Loucy (cell line): ENCODE results near the gene FRS2.

Source experiments
- H2AFZ ChIP-seq: fragments of 200-600 bp; sonication (generic); 2 replicates; pipeline ENCODE4 v1.6.0; 2016; ENCODE audit warnings: antibody characterized with exemption, mild to moderate bottlenecking, low read length, moderate library complexity
- H3F3A ChIP-seq: fragments of 200-600 bp; 2 replicates; pipeline ENCODE4 v1.6.0; 2016; ENCODE audit warnings: antibody characterized with exemption, low read depth, mild to moderate bottlenecking
- H3K27me3 ChIP-seq: fragments of 200-600 bp; sonication (generic); 2 replicates; pipeline ENCODE4 v1.6.1; 2014; ENCODE audit warnings: low read length, mild to moderate bottlenecking; ENCODE audit not compliant: insufficient read depth, poor library complexity, severe bottlenecking
- H3K36me3 ChIP-seq: fragments of 200-600 bp; sonication (generic); 2 replicates; pipeline ENCODE4 v1.6.1; 2016; ENCODE audit warnings: low read length; ENCODE audit not compliant: insufficient read depth
- H3K4me1 ChIP-seq: fragments of 200-600 bp; sonication (generic); 2 replicates; pipeline ENCODE4 v1.5.1; 2014; ENCODE audit warnings: low read length, mild to moderate bottlenecking; ENCODE audit not compliant: insufficient read depth, poor library complexity, severe bottlenecking
- H3K4me2 ChIP-seq: fragments of 200-600 bp; sonication (generic); 2 replicates; pipeline ENCODE4 v1.6.0; 2014; ENCODE audit warnings: antibody characterized with exemption, low read length, low read depth, mild to moderate bottlenecking; ENCODE audit not compliant: poor library complexity, severe bottlenecking
- H3K4me3 ChIP-seq: fragments of 200-600 bp; sonication (generic); 2 replicates; pipeline ENCODE4 v1.5.1; 2014; ENCODE audit warnings: low read length, mild to moderate bottlenecking, mixed read lengths; ENCODE audit not compliant: poor library complexity, severe bottlenecking
- H3K79me2 ChIP-seq: fragments of 200-600 bp; sonication (generic); 2 replicates; pipeline ENCODE4 v1.6.1; 2014; ENCODE audit warnings: low read length; ENCODE audit not compliant: insufficient read depth
- H3K9ac ChIP-seq: fragments of 200-600 bp; sonication (generic); 2 replicates; pipeline ENCODE4 v1.6.0; 2014; ENCODE audit warnings: mild to moderate bottlenecking, low read depth, low read length, moderate library complexity; ENCODE audit not compliant: poor library complexity, severe bottlenecking
- H3K9me2 ChIP-seq: fragments of 200-600 bp; sonication (generic); replicated peaks from 2 replicates; pipeline ENCODE4 v1.6.1; 2016; ENCODE audit warnings: low read depth, low read length, mixed read lengths
- H3K9me3 ChIP-seq: fragments of 200-600 bp; sonication (generic); 2 replicates; pipeline ENCODE4 v1.6.1; 2014; ENCODE audit warnings: mild to moderate bottlenecking, antibody characterized with exemption, low read length, low read depth; ENCODE audit not compliant: insufficient read depth
- H4K20me1 ChIP-seq: fragments of 200-600 bp; sonication (generic); 2 replicates; pipeline ENCODE4 v1.6.0; 2014; ENCODE audit warnings: antibody characterized with exemption, low read length, mild to moderate bottlenecking; ENCODE audit not compliant: insufficient read depth, poor library complexity, severe bottlenecking
- CTCF ChIP-seq: fragments of 200-600 bp; sonication (generic); conservative IDR thresholded peaks from 2 replicates; pipeline ENCODE4 v1.5.1; 2014; ENCODE audit warnings: mild to moderate bottlenecking, antibody characterized with exemption, low read length
- EZH2phosphoT487 ChIP-seq: fragments of 200-600 bp; IDR thresholded peaks from 2 replicates; pipeline ENCODE4 v1.6.1; 2018; ENCODE audit warnings: antibody characterized with exemption, mild to moderate bottlenecking, moderate library complexity, borderline replicate concordance

FRS2 gene

GRCh38 chr12:69440886-69441285 lies 29.3 kb upstream of the FRS2 start:
- no peaks in the 10 kb centered on the region for H4K20me1 ChIP-seq
- no peak overlapping the region for H2AFZ ChIP-seq
- no peaks in the 10 kb centered on the region for H3K9me2 ChIP-seq
- H3K36me3 ChIP-seq, result no peaks in the 10 kb centered on the region
- H3K9me3 ChIP-seq, result no peaks in the 10 kb centered on the region
- no peak overlapping the region for H3K4me2 ChIP-seq
- no peak overlapping the region for H3K4me3 ChIP-seq
- no peaks in the 10 kb centered on the region for H3F3A ChIP-seq
- no peaks in the 10 kb centered on the region for H3K27me3 ChIP-seq
- no peaks in the 10 kb centered on the region for H3K79me2 ChIP-seq
- no peak for TF ChIP-seq EZH2phosphoT487
- TF ChIP-seq CTCF, result no peak
- no peaks in the 10 kb centered on the region for H3K4me1 ChIP-seq
- H3K9ac ChIP-seq, result no peak overlapping the region

- Histone ChIP-seq H3K9me2 (no peaks in the 10 kb centered on the region), H2AFZ (no peak overlapping the region), H4K20me1 (no peaks in the 10 kb centered on the region), H3K36me3 (no peaks in the 10 kb centered on the region), H3K4me2 (no peak overlapping the region), H3K27me3 (no peaks in the 10 kb centered on the region), H3F3A (no peaks in the 10 kb centered on the region), H3K79me2 (no peaks in the 10 kb centered on the region), H3K9me3 (no peaks in the 10 kb centered on the region), H3K9ac (no peak overlapping the region), H3K4me1 (no peaks in the 10 kb centered on the region), H3K4me3 (no peak overlapping the region)
- TF ChIP-seq CTCF (no peak), EZH2phosphoT487 (no peak)
Measured at GRCh38 chr12:69442894-69443293, 27.3 kb upstream of the FRS2 start.

- Histone ChIP-seq H3K27me3 (no peaks in the 10 kb centered on the region), H3K9me2 (no peaks in the 10 kb centered on the region), H3K9me3 (no peaks in the 10 kb centered on the region), H3K4me3 (no peak overlapping the region), H3K36me3 (no peaks in the 10 kb centered on the region), H3K9ac (no peak overlapping the region), H2AFZ (no peak overlapping the region), H3K4me2 (no peak overlapping the region), H3F3A (no peaks in the 10 kb centered on the region), H3K4me1 (no peaks in the 10 kb centered on the region), H4K20me1 (no peaks in the 10 kb centered on the region), H3K79me2 (no peaks in the 10 kb centered on the region)
- TF ChIP-seq CTCF (no peak), EZH2phosphoT487 (no peak)
Measured at GRCh38 chr12:69443916-69444315, 26.3 kb upstream of the FRS2 start.
